PC-3 (cell line): ENCODE measurements around the gene CUTA. TPM values are rescaled to one million over a fixed set of nuclear protein-coding genes. Genes with fewer than 3 reads are reported as not detected.
"Not testable (repeated sequence)": the region's sequence is repeated elsewhere in the genome, so short reads cannot be mapped to it uniquely, and the experiment has no call there.

Experiments
- ATAC-seq: fragments of 200-7000 bp; cut with Tn5 transposase; 2 replicates; pipeline ENCODE4 v1.9.1; 2020; ENCODE audit warnings: mild to moderate bottlenecking, moderate library complexity
- BruUV-seq: library from RNA; stranded (reverse); fragments of 400-500 nt; replicated peaks from 2 replicates; lab custom pipeline; 2021; lab: Mats Ljungman, UMichigan
- CTCF ChIA-PET: fragments of 300-600 bp; sonication (Branson Sonifier 250); formaldehyde crosslinking; loops from one replicate; lab custom pipeline; 2022; ENCODE audit warnings: antibody characterized with exemption; lab: Charles Lee
- POLR2A ChIA-PET: fragments of 300-600 bp; sonication (Branson Sonifier 250); formaldehyde crosslinking; loops from one replicate; lab custom pipeline; 2022; ENCODE audit warnings: antibody characterized with exemption; ENCODE audit not compliant: unreplicated experiment; lab: Charles Lee
- DNase-seq: peaks from one replicate; pipeline ENCODE4 v3.0.0-alpha.2; 2015
- H2AFZ ChIP-seq: fragments of 300-600 bp; sonication (generic); 2 replicates; pipeline ENCODE4 v1.6.0; 2016; ENCODE audit warnings: antibody characterized with exemption, low read length
- H3F3A ChIP-seq: fragments of 300-600 bp; sonication (generic); one replicate; pipeline ENCODE4 v1.6.0; 2017; ENCODE audit warnings: antibody characterized with exemption, low read length, control low read depth, mild to moderate bottlenecking; ENCODE audit not compliant: unreplicated experiment
- H3K27ac ChIP-seq: fragments of 300-600 bp; sonication (generic); 2 replicates; pipeline ENCODE4 v1.5.1; 2016; ENCODE audit warnings: mild to moderate bottlenecking, low read length
- H3K27me3 ChIP-seq: fragments of 300-600 bp; sonication (generic); 2 replicates; pipeline ENCODE4 v1.6.1; 2016; ENCODE audit warnings: low read length, mixed read lengths
- H3K36me3 ChIP-seq: fragments of 300-600 bp; sonication (generic); 2 replicates; pipeline ENCODE4 v1.6.1; 2016; ENCODE audit warnings: low read depth, mixed run types, low read length, mixed read lengths
- H3K4me1 ChIP-seq: fragments of 300-600 bp; sonication (generic); 2 replicates; pipeline ENCODE4 v1.5.1; 2016; ENCODE audit warnings: low read length; ENCODE audit not compliant: insufficient read depth
- H3K4me2 ChIP-seq: fragments of 300-600 bp; sonication (generic); 2 replicates; pipeline ENCODE4 v1.6.0; 2016; ENCODE audit warnings: low read length
- H3K4me3 ChIP-seq: fragments of 300-600 bp; sonication (generic); 2 replicates; pipeline ENCODE4 v1.5.1; 2016; ENCODE audit warnings: mild to moderate bottlenecking, low read length, mixed read lengths
- H3K79me2 ChIP-seq: fragments of 300-600 bp; sonication (generic); 2 replicates; pipeline ENCODE4 v1.6.1; 2017; ENCODE audit warnings: low read length, mixed read lengths
- H3K9ac ChIP-seq: fragments of 300-600 bp; sonication (generic); 2 replicates; pipeline ENCODE4 v1.6.0; 2016; ENCODE audit warnings: mild to moderate bottlenecking, low read length
- H3K9me2 ChIP-seq: fragments of 300-600 bp; sonication (generic); replicated peaks from 2 replicates; pipeline ENCODE4 v1.6.1; 2016; ENCODE audit warnings: mixed run types, low read length, mixed read lengths
- H3K9me3 ChIP-seq: fragments of 300-600 bp; sonication (generic); 2 replicates; pipeline ENCODE4 v1.6.1; 2016; ENCODE audit warnings: low read length, mixed read lengths
- H4K20me1 ChIP-seq: fragments of 300-600 bp; sonication (generic); 2 replicates; pipeline ENCODE4 v1.6.1; 2016; ENCODE audit warnings: low read length, mixed read lengths
- CTCF ChIP-seq: fragments of 300-600 bp; sonication (generic); conservative IDR thresholded peaks from 2 replicates; pipeline ENCODE4 v1.5.1; 2017; ENCODE audit warnings: antibody characterized with exemption, low read depth, mild to moderate bottlenecking, low read length
- EZH2 ChIP-seq: fragments of 300-600 bp; sonication (generic); IDR thresholded peaks from one replicate; pipeline ENCODE4 v1.6.1; 2017; ENCODE audit warnings: antibody characterized with exemption, mild to moderate bottlenecking, low read length; ENCODE audit not compliant: unreplicated experiment
- EZH2phosphoT487 ChIP-seq: fragments of 300-600 bp; sonication (generic); IDR thresholded peaks from 2 replicates; pipeline ENCODE4 v1.6.1; 2018; ENCODE audit warnings: mild to moderate bottlenecking, antibody characterized with exemption, low read length, borderline replicate concordance
- intact Hi-C: fragments of 100-400 bp; cut with micrococcal nuclease; formaldehyde crosslinking; loops from 2 replicates; pipeline ENCODE4 v1.9.0; 2023
- total RNA-seq: library from RNA; depleted of rRNA; stranded (reverse); fragments of >200 nt; gene quantifications from 2 replicates; pipeline ENCODE4 v1.2.3, GENCODE V29; 2014

CUTA gene
- total RNA-seq, 1 experiment from 2014 or later, result 242 TPM

GRCh38 chr6:33384581-33385020 lies 33.3 kb downstream of the CUTA start:
- TF ChIP-seq CTCF (peak; percentile 64), EZH2 (no peak), EZH2phosphoT487 (no peak)
- Histone ChIP-seq H3K4me2 (no peak overlapping the region), H3K4me3 (no peak overlapping the region), H3K36me3 (no peaks in the 10 kb centered on the region), H3F3A (no peaks in the 10 kb centered on the region), H3K4me1 (no peaks in the 10 kb centered on the region), H3K79me2 (no peaks in the 10 kb centered on the region), H3K27me3 (no peaks in the 10 kb centered on the region), H4K20me1 (no peaks in the 10 kb centered on the region), H2AFZ (peak overlapping the region; percentile 57; the same call in 1 of the 2 replicates), H3K9ac (no peak overlapping the region), H3K9me2 (no peaks in the 10 kb centered on the region), H3K9me3 (no peaks in the 10 kb centered on the region), H3K27ac (no peak overlapping the region)
- no TSS peak for BruUV-seq
- CTCF ChIA-PET, result interaction anchor here (0.6 to 0.7 kb wide), 4 partner anchors 10 to 32 kb away, joined by 3 to 5 read pairs (median 3); no protein-coding TSS in a partner anchor
- POLR2A ChIA-PET, result no interaction called here
- peak; percentile 87 for ATAC-seq
- intact Hi-C loops, result no loop called here
- peak; percentile 67 for DNase-seq

DNA sequence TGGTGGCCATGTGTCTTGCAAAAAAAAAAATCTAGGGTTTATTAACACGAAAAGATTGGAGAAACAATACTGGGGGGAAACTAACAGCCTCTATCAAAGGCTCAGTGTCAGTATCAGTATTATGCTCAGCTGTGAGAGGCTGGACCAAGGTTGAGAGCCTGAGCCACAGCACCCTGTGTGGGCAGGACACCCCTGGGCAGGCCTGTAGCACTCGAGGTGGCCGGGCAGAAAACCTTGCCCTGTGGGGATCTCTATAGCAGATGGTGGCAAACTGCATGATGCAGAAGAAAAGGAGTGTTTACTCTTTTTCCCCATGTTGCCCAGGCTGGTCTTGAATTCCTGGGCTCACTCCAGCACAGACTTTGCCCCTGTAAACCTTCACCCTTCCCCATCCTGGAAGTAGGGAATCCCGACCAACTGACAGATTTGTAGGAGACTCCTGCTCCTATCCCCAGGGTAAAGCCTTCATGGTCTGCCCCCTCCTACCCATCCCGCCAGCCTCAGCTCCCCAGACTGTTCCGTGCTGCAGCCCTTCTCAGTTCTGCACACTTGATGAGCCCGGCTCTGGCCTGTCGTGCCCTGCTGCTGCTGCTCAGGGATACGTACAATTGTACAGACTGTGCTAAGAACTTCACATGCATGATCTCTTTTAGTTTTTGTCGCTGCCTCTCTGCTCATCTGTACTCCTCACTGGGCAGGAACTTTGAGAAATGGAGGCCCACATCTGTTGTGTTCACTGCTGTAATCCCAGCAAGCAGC lies 34.3 kb downstream of the CUTA start:
- Histone ChIP-seq H3K27ac (no peak overlapping the region), H3K27me3 (no peaks in the 10 kb centered on the region), H3K9me3 (no peaks in the 10 kb centered on the region), H3K4me1 (no peaks in the 10 kb centered on the region), H3K4me2 (no peak overlapping the region), H3F3A (no peaks in the 10 kb centered on the region), H3K9ac (no peak overlapping the region), H2AFZ (no peak overlapping the region), H3K36me3 (no peaks in the 10 kb centered on the region), H3K9me2 (no peaks in the 10 kb centered on the region), H3K4me3 (no peak overlapping the region), H4K20me1 (no peaks in the 10 kb centered on the region), H3K79me2 (no peaks in the 10 kb centered on the region)
- DNase-seq (no peak), ATAC-seq (no peak)
- intact Hi-C loops, result no loop called here
- no peak for TF ChIP-seq EZH2phosphoT487
- no TSS peak for BruUV-seq
- POLR2A ChIA-PET, result no interaction called here
- CTCF ChIA-PET, result interaction anchor here (0.5 to 0.7 kb wide), 5 partner anchors 9 to 33 kb away, joined by 3 to 5 read pairs (median 3); no protein-coding TSS in a partner anchor

- POLR2A ChIA-PET, result no interaction called here
- intact Hi-C loops, result no loop called here
- no peak for ATAC-seq
- H2AFZ ChIP-seq, result no peak overlapping the region
- DNase-seq, result no peak
- H3K4me1 ChIP-seq, result no peaks in the 10 kb centered on the region; the same call in 1 of the 2 replicates
- H3F3A ChIP-seq, result no peaks in the 10 kb centered on the region
- H3K36me3 ChIP-seq, result no peaks in the 10 kb centered on the region
- BruUV-seq, result no TSS peak
- H4K20me1 ChIP-seq, result no peaks in the 10 kb centered on the region
- no peak overlapping the region for H3K9ac ChIP-seq
- H3K27ac ChIP-seq, result no peak overlapping the region
- H3K79me2 ChIP-seq, result no peaks in the 10 kb centered on the region
- no peak overlapping the region for H3K4me2 ChIP-seq
- H3K4me3 ChIP-seq, result no peak overlapping the region
- H3K27me3 ChIP-seq, result no peaks in the 10 kb centered on the region
- CTCF ChIA-PET, result no interaction called here
- TF ChIP-seq CTCF (no peak), EZH2phosphoT487 (no peak), EZH2 (no peak)
- H3K9me3 ChIP-seq, result no peaks in the 10 kb centered on the region
- no peaks in the 10 kb centered on the region for H3K9me2 ChIP-seq
Observed at GRCh38 chr6:33380272-33380981, 37.5 kb downstream of the CUTA start.

DNA sequence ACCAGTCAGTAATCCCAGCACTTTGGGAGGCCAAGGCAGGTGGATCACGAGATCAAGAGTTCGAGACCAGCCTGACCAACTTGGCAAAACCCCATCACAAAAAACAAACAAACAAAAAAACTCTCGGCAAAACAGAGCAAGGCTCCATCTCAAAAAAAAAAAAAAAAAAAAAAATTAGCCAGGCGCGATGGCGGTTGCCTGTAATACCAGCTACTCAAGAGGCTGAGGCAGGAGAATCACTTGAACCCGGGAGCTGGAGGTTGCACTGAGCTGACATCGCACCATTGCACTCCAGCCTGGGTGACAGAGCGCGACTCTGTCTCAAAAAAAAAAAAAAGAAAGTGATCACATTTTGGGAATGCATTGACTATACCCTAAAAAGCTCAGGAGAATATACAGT lies 38.7 kb downstream of the CUTA start:
- H3K27me3 ChIP-seq, H3K9ac ChIP-seq, H3K4me1 ChIP-seq, H2AFZ ChIP-seq, ATAC-seq, H3K9me3 ChIP-seq, BruUV-seq, DNase-seq, POLR2A ChIA-PET, H3K4me3 ChIP-seq, H3K36me3 ChIP-seq, CTCF ChIA-PET, H3K79me2 ChIP-seq, H3F3A ChIP-seq, intact Hi-C loops, H3K4me2 ChIP-seq, H3K27ac ChIP-seq, H4K20me1 ChIP-seq, H3K9me2 ChIP-seq: not testable (repeated sequence)
